ENCODE data around the gene NMUR2. TPM values are rescaled to one million over a fixed set of nuclear protein-coding genes. Genes with fewer than 3 reads are reported as not detected.

Gene NMUR2
- polyA plus RNA-seq, 1 donor from 2014 or later, result not detected

GRCh38 chr5:152397581-152397980 lies 7.5 kb downstream of the NMUR2 start:
- Histone ChIP-seq H3K9me3 (ENCODE audit: low read length) (no peaks in the 10 kb centered on the region), H3K4me3 (ENCODE audit: low read length) (no peak overlapping the region), H4K20me1 (ENCODE audit: insufficient read depth) (no peaks in the 10 kb centered on the region), H3K4me2 (ENCODE audit: low read length) (no peak overlapping the region), H3K9ac (ENCODE audit: low read length) (no peak overlapping the region), H3K9me2 (ENCODE audit: insufficient read depth, low read length) (no peaks in the 10 kb centered on the region), H3K27me3 (ENCODE audit: insufficient read depth, low read depth, low read length) (no peaks in the 10 kb centered on the region), H3K27ac (ENCODE audit: low read length) (no peak overlapping the region), H2AFZ (ENCODE audit: low read depth, low read length) (no peak overlapping the region), H3K36me3 (ENCODE audit: insufficient read depth, low read length) (no peaks in the 10 kb centered on the region), H3K79me2 (replicated peaks; ENCODE audit: insufficient read depth, low read length) (no peaks in the 10 kb centered on the region), H3F3A (ENCODE audit: insufficient read depth, low read length, poor library complexity, severe bottlenecking) (no peaks in the 10 kb centered on the region)
- TF ChIP-seq TAF1 (IDR thresholded peaks at IDR 0.05; ENCODE audit: low read depth) (no peak), POLR2AphosphoS5 (IDR thresholded peaks at IDR 0.05) (no peak), CTCF (IDR thresholded peaks at IDR 0.05; ENCODE audit: poor library complexity, severe bottlenecking) (no peak), SMC3 (conservative IDR thresholded peaks at IDR 0.05; ENCODE audit: poor library complexity) (no peak), RAD21 (conservative IDR thresholded peaks at IDR 0.05) (no peak), MXI1 (conservative IDR thresholded peaks at IDR 0.05; ENCODE audit: poor library complexity, severe bottlenecking) (no peak), EZH2 (IDR thresholded peaks at IDR 0.05; ENCODE audit: borderline replicate concordance, insufficient read depth, low read length, poor library complexity, severe bottlenecking) (no peak), REST (IDR thresholded peaks at IDR 0.05; ENCODE audit: borderline replicate concordance) (no peak), EP300 (conservative IDR thresholded peaks at IDR 0.05; ENCODE audit: poor library complexity, severe bottlenecking) (no peak)

- H3K27me3 ChIP-seq (ENCODE audit: insufficient read depth, low read depth, low read length), result no peaks in the 10 kb centered on the region
- no peaks in the 10 kb centered on the region for H3K79me2 ChIP-seq (replicated peaks; ENCODE audit: insufficient read depth, low read length)
- H3K36me3 ChIP-seq (ENCODE audit: insufficient read depth, low read length), result no peaks in the 10 kb centered on the region
- H3K9ac ChIP-seq (ENCODE audit: low read length), result no peak overlapping the region
- H3F3A ChIP-seq (ENCODE audit: insufficient read depth, low read length, poor library complexity, severe bottlenecking), result no peaks in the 10 kb centered on the region
- H3K9me2 ChIP-seq (ENCODE audit: insufficient read depth, low read length), result no peaks in the 10 kb centered on the region
- H3K27ac ChIP-seq (ENCODE audit: low read length), result no peak overlapping the region
- H2AFZ ChIP-seq (ENCODE audit: low read depth, low read length), result no peak overlapping the region
- H3K4me3 ChIP-seq (ENCODE audit: low read length), result no peak overlapping the region
- H3K9me3 ChIP-seq (ENCODE audit: low read length), result no peaks in the 10 kb centered on the region
- H4K20me1 ChIP-seq (ENCODE audit: insufficient read depth), result no peaks in the 10 kb centered on the region
- TF ChIP-seq EZH2 (IDR thresholded peaks at IDR 0.05; ENCODE audit: borderline replicate concordance, insufficient read depth, low read length, poor library complexity, severe bottlenecking) (no peak), SMC3 (conservative IDR thresholded peaks at IDR 0.05; ENCODE audit: poor library complexity) (no peak), RAD21 (conservative IDR thresholded peaks at IDR 0.05) (no peak), POLR2AphosphoS5 (IDR thresholded peaks at IDR 0.05) (no peak), EP300 (conservative IDR thresholded peaks at IDR 0.05; ENCODE audit: poor library complexity, severe bottlenecking) (no peak), TAF1 (IDR thresholded peaks at IDR 0.05; ENCODE audit: low read depth) (no peak), REST (IDR thresholded peaks at IDR 0.05; ENCODE audit: borderline replicate concordance) (no peak), MXI1 (conservative IDR thresholded peaks at IDR 0.05; ENCODE audit: poor library complexity, severe bottlenecking) (no peak)
- no peak overlapping the region for H3K4me2 ChIP-seq (ENCODE audit: low read length)
These were observed 11.6 kb downstream of the NMUR2 start for GRCh38 chr5:152393441-152393840.

Data from neural cell (in vitro differentiated cells).